Muscle layer of colon (tissue), 2 donors: Measurements from ENCODE around the gene RASGRP3.

Experiments
- H3K27ac ChIP-seq: one replicate; pipeline ENCODE4 v1.7.0; 2013; ENCODE audit warnings: low read depth, mild to moderate bottlenecking, low read length, moderate library complexity
- H3K27me3 ChIP-seq, 2 donors: one replicate each; pipeline ENCODE4 v1.7.0; 2013; ENCODE audit warnings: low read length in 2 of 2, mild to moderate bottlenecking in 2 of 2; ENCODE audit not compliant: insufficient read depth in 2 of 2, control insufficient read depth in 1 of 2
- H3K36me3 ChIP-seq: one replicate; pipeline ENCODE4 v1.7.0; 2013; ENCODE audit warnings: mild to moderate bottlenecking, low read length; ENCODE audit not compliant: insufficient read depth
- H3K4me1 ChIP-seq: one replicate; pipeline ENCODE4 v1.7.0; 2013; ENCODE audit warnings: mild to moderate bottlenecking, low read length; ENCODE audit not compliant: insufficient read depth
- H3K4me3 ChIP-seq, 2 donors: one replicate each; pipeline ENCODE4 v1.7.0; 2013; ENCODE audit warnings: low read length in 2 of 2, low read depth in 1 of 2, mild to moderate bottlenecking in 1 of 2, moderate library complexity in 1 of 2
- H3K9ac ChIP-seq: one replicate; pipeline ENCODE4 v1.7.0; 2013; ENCODE audit warnings: low read length
- H3K9me3 ChIP-seq: one replicate; pipeline ENCODE4 v1.7.0; 2013; ENCODE audit warnings: mild to moderate bottlenecking, low read length
- donor health status: abdominal sarcoma.
- donor health status: Adenocarcinoma of cecum.

RASGRP3 gene

DNA sequence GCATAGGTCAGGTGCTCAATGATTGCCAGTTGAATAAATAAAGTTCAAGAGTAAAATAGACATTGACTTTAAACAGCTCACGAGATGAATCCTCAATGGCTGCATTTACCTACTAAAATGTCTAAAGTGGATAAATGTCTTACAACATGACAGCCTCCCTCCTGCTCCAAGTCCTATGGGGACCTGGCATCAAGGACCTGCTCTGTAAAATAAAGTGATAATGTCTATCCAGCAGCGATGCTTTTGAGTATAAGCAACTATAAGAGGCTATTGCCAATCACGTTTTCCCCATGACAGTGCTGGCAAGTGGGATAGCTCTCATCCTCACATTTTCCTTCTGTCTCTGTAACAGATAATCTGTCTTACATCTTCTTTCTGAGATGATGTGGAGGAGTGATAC lies 37.0 kb downstream of the RASGRP3 start:
- Histone ChIP-seq H3K27me3 (no peaks in the 10 kb centered on the region), H3K4me1 (no peaks in the 10 kb centered on the region), H3K4me3 (no peak overlapping the region), H3K36me3 (no peaks in the 10 kb centered on the region), H3K27ac (no peak overlapping the region), H3K9me3 (no peaks in the 10 kb centered on the region), H3K9ac (no peak overlapping the region)

DNA sequence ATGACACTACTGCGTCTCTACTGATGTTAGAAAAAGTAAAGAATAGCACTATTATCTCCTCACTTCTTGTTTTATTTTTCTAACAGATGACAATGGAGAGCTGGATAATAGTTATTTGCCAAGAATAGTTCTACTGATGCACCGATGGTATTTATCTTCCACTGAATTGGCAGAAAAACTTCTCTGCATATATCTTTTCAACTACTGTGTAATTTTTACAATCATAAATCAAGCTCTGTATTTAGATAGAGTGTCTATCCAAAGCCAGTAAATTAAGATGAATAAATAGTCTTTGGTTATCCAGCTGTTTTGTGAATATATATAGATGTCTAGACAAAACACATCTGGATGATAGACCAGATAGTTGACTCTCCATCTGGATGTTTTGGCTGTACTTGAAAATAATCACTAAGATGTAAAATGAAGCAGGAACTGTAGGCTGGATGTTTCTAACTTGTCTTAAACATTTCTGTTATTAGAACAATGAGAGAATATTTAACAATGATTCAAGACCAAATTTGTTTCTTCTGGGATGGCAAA lies 40.1 kb downstream of the RASGRP3 start:
- Histone ChIP-seq H3K27ac (no peak overlapping the region), H3K36me3 (no peaks in the 10 kb centered on the region), H3K9me3 (no peaks in the 10 kb centered on the region), H3K4me3 (no peak overlapping the region), H3K9ac (no peak overlapping the region), H3K4me1 (peaks cover under 1% of the 10 kb centered on the region), H3K27me3 (no peaks in the 10 kb centered on the region)

DNA sequence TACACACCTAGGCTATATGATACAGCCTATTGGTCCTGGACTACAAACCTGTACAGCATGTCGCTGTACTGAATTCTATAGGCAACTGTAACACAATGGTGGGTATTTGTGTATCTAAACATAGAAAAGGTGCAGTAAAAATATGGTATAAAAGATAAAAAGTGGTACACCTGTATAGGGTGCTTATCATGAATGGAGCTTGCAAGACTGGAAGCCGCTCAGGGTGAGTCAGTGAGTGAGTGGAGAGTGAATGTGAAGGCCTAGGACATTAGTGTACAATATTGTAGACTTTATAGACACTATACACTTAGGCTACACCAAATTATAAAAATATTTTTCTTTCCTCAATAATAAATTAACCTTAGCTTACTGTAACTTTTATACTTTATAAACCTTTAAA lies 41.8 kb downstream of the RASGRP3 start:
- no peaks in the 10 kb centered on the region for H3K27me3 ChIP-seq
- H3K36me3 ChIP-seq, result no peaks in the 10 kb centered on the region
- H3K27ac ChIP-seq, result no peak overlapping the region
- H3K9me3 ChIP-seq, result no peaks in the 10 kb centered on the region
- peaks cover 12% of the 10 kb centered on the region for H3K4me1 ChIP-seq
- no peak overlapping the region for H3K4me3 ChIP-seq
- no peak overlapping the region for H3K9ac ChIP-seq

DNA sequence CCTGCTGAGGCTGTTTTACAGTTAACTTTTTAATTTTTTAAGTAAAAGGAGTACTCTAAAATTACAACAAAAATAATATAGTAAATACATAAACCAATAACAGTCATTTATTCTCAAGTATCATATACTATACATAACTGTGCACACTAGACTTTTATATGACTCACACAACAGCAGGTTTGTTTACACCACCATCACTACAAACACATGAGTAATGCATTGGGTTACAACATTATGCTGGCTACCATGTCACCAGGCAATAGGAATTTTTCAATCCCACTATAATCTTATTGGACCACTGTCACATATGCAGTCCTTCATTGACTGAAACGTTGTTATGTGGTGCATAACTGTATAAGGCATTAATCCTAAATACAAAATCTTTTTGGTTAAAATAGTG lies 42.5 kb downstream of the RASGRP3 start:
- Histone ChIP-seq H3K4me1 (peaks cover 12% of the 10 kb centered on the region), H3K4me3 (no peak overlapping the region), H3K9me3 (no peaks in the 10 kb centered on the region), H3K9ac (no peak overlapping the region), H3K27ac (no peak overlapping the region), H3K27me3 (no peaks in the 10 kb centered on the region), H3K36me3 (no peaks in the 10 kb centered on the region)

DNA sequence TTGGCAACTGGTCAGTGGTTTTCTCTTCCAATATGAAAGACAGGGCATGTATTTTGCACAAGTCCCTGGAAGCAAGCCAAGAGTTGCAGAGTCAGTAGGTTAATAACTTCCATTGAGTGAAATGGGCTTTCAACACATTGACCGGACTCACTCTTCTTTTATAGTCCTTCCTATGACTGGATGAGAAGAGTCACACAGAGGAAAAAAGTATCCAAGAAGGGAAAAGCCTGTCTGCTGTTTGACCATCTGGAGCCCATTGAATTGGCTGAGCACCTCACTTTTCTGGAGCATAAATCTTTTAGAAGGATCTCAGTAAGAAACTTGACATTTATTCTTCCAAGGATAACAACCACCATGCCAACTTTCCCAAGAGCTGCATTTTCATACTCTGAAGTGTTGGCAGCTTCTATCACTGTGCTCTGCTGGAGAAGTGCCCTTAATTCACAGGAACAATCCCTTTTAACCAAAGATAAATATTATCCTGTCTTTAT lies 45.4 kb downstream of the RASGRP3 start:
- Histone ChIP-seq H3K9me3 (no peaks in the 10 kb centered on the region), H3K36me3 (no peaks in the 10 kb centered on the region), H3K27ac (no peak overlapping the region), H3K4me1 (peaks cover 12% of the 10 kb centered on the region), H3K9ac (no peak overlapping the region), H3K27me3 (no peaks in the 10 kb centered on the region), H3K4me3 (no peak overlapping the region)

DNA sequence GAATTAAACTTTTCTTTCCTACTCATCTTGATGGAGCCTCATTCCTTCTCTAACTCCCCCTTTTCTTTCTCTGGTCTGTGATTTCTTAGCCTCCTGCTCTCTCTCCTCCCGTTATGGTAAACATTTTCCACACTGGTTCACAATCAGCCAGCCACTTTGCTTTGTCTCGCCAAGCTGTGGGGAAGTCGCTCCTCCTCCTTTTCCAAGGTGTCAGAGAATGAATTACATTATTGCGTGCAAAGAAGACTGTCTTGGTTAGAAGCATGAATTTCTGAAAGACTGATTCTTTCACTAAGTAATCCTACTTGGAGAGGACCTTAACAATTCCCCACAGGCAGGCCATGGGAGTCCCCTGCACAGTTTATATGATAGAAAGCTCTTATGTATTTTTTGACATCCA lies 46.1 kb downstream of the RASGRP3 start:
- no peaks in the 10 kb centered on the region for H3K9me3 ChIP-seq
- no peak overlapping the region for H3K27ac ChIP-seq
- peaks cover 12% of the 10 kb centered on the region for H3K4me1 ChIP-seq
- no peaks in the 10 kb centered on the region for H3K36me3 ChIP-seq
- no peak overlapping the region for H3K9ac ChIP-seq
- no peaks in the 10 kb centered on the region for H3K27me3 ChIP-seq
- H3K4me3 ChIP-seq, result no peak overlapping the region

DNA sequence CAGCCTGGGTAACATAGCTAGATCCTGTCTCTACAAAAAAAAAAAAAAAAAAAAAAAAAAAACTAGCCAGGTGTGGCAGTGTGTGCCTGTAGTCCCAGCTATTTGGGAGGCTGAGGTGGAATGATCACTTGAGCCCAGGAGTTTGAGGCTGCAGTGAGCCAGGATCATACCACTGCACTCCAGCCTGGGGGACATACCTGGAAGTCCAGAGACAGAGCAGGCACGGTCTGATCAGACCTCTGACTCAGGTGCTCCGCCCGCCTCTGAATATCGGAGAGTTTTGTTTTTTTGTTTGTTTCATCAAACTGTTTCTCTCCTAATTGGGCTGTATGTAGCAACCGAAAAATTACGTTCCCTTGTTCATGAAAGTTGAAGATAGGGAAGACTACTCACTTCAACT lies 49.2 kb downstream of the RASGRP3 start:
- Histone ChIP-seq H3K36me3 (no peaks in the 10 kb centered on the region), H3K27me3 (no peaks in the 10 kb centered on the region), H3K9ac (no peak overlapping the region), H3K4me1 (peaks cover 12% of the 10 kb centered on the region), H3K27ac (no peak overlapping the region), H3K9me3 (no peaks in the 10 kb centered on the region), H3K4me3 (no peak overlapping the region)

DNA sequence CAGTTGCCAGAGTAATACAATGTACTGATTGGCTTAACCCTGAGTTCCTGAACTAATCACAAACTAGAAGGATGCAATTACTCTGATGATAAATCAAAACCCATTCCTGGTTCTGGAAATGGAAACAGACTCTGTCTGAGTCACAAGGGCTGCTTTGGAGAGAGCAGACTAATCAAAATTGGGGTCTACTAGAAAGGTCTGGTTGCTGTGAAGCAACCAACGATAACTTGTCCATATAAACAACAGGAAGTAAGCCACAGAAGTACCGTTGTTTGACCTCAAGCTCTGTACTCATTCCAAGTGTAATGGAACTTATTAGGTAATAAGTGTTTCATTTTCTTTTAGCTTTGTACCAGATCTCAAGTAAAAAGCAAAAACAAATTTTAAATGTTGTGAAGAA lies 49.7 kb downstream of the RASGRP3 start:
- peaks cover 12% of the 10 kb centered on the region for H3K4me1 ChIP-seq
- no peaks in the 10 kb centered on the region for H3K9me3 ChIP-seq
- no peak overlapping the region for H3K4me3 ChIP-seq
- no peaks in the 10 kb centered on the region for H3K36me3 ChIP-seq
- no peaks in the 10 kb centered on the region for H3K27me3 ChIP-seq
- H3K27ac ChIP-seq, result no peak overlapping the region
- no peak overlapping the region for H3K9ac ChIP-seq

DNA sequence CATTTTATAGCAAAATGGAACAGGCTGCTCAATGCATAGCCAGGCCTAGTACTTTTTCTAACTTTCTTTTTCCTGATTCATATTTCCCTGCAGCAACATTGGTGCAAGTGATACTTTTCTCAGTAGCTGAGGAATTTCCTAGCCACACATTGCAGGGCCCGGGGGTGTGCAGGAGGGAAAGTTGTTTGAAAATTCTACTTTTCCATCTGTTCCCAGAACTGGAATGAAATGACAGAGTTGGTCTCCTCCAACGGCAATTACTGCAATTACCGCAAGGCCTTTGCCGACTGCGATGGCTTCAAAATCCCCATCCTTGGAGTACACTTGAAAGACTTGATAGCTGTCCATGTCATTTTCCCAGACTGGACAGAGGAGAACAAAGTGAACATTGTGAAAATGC lies 50.5 kb downstream of the RASGRP3 start:
- H3K9me3 ChIP-seq, result no peaks in the 10 kb centered on the region
- no peak overlapping the region for H3K27ac ChIP-seq
- H3K4me1 ChIP-seq, result peaks cover 8% of the 10 kb centered on the region
- no peaks in the 10 kb centered on the region for H3K27me3 ChIP-seq
- no peak overlapping the region for H3K4me3 ChIP-seq
- H3K9ac ChIP-seq, result no peak overlapping the region
- no peaks in the 10 kb centered on the region for H3K36me3 ChIP-seq

DNA sequence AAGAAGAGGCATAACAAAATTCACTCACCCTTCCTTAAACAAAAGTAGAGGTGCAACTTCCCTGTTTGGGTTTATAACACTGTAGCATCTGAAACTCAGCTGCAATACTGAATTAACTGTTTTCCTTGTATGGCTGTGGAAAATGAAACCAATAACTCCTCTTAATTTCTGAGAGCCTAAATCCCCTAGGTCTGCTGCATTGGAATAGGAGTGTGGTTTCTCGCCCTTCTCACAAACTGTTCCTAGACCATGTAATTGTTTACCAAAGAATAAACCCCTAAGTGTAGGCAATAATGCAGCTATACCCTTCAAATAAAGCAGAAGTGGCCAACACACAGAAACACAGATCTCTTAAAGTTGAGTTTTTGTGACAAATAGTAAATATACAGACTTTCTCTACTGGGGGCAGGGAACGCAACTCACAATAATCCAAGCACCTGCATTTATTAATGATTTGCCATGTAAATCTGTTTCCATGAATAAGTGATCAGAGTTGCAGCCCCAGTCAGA lies 52.0 kb downstream of the RASGRP3 start:
- H3K4me1 ChIP-seq, result no peaks in the 10 kb centered on the region
- no peaks in the 10 kb centered on the region for H3K27me3 ChIP-seq

DNA sequence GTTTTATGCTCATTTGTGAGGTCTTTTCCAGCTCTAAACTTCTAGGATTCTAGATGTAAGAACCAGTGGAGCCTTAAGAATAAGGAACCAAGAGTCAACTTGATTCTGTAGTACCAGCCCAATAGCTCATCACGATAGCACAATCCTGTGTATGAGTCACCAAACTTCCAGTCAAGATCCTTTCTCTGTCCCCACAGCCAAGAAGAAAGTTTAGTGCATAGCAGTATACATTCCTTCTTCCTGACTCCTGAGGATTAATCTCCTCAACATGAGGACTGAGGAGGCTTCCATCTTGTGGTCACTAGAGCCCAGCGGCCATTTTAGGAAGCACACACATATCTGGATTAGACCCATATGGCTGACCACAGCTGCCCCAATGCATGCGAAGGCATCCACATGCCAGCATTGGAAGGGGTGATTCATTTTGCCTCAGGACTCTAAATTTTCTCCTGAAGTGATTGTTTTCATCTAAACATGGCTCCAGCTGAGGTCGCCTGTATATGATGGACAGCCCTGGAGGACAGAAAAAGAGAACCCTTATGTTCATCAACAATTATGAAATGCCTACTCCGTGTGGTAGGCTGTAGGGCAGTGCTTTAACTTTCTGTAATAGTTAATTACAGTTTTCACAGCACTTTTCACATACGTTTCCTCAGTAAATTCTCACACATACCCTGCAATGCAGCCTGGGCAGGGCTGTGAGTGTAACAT lies 53.5 kb downstream of the RASGRP3 start:
- Histone ChIP-seq H3K9ac (no peak overlapping the region), H3K4me3 (no peak overlapping the region), H3K4me1 (no peaks in the 10 kb centered on the region), H3K9me3 (no peaks in the 10 kb centered on the region), H3K27me3 (no peaks in the 10 kb centered on the region), H3K27ac (no peak overlapping the region), H3K36me3 (no peaks in the 10 kb centered on the region)

More for the DNA sequence above, 52.0 kb downstream of the RASGRP3 start:
- H3K9ac ChIP-seq, result no peak overlapping the region
- no peaks in the 10 kb centered on the region for H3K9me3 ChIP-seq
- H3K4me3 ChIP-seq, result no peak overlapping the region
- H3K27ac ChIP-seq, result no peak overlapping the region
- H3K36me3 ChIP-seq, result no peaks in the 10 kb centered on the region
